ENCODE measurements around the gene SERPINB11.

SERPINB11 gene

GRCh38 chr18:63752636-63753035, 49.9 kb downstream of the SERPINB11 start:
- TF ChIP-seq ISL1 (CRISPR knock-in tag; IDR thresholded peaks at IDR 0.05) (no peak), CSDC2 (CRISPR knock-in tag; IDR thresholded peaks at IDR 0.05) (no peak), ZFP3 (CRISPR knock-in tag; IDR thresholded peaks at IDR 0.05) (no peak), ZFP30 (CRISPR knock-in tag; IDR thresholded peaks at IDR 0.05) (no peak), RARB (CRISPR knock-in tag; IDR thresholded peaks at IDR 0.05) (no peak), CREB5 (CRISPR knock-in tag; IDR thresholded peaks at IDR 0.05; ENCODE audit: low read depth) (no peak), TCF4 (CRISPR knock-in tag; IDR thresholded peaks at IDR 0.05; ENCODE audit: borderline replicate concordance) (no peak), OSR1 (CRISPR knock-in tag; IDR thresholded peaks at IDR 0.05) (no peak), TOX (CRISPR knock-in tag; IDR thresholded peaks at IDR 0.05; ENCODE audit: borderline replicate concordance) (no peak), ESRRG (CRISPR knock-in tag; IDR thresholded peaks at IDR 0.05) (no peak), ZNF8 (CRISPR knock-in tag; IDR thresholded peaks at IDR 0.05) (no peak), CSRNP3 (CRISPR knock-in tag; IDR thresholded peaks at IDR 0.05) (no peak), BACH2 (CRISPR knock-in tag; IDR thresholded peaks at IDR 0.05; ENCODE audit: borderline replicate concordance) (no peak), SNAI2 (CRISPR knock-in tag; IDR thresholded peaks at IDR 0.05) (no peak), GLIS3 (CRISPR knock-in tag; IDR thresholded peaks at IDR 0.05) (no peak), TSHZ2 (CRISPR knock-in tag; IDR thresholded peaks at IDR 0.05) (no peak), PPARA (CRISPR knock-in tag; IDR thresholded peaks at IDR 0.05; ENCODE audit: borderline replicate concordance) (no peak), ZNF565 (CRISPR knock-in tag; conservative IDR thresholded peaks at IDR 0.05; ENCODE audit: low read depth) (no peak), ARNTL (CRISPR knock-in tag; IDR thresholded peaks at IDR 0.05; ENCODE audit: borderline replicate concordance, low read depth) (no peak)
- no peak for ATAC-seq

- ATAC-seq, result no peak
Observed at GRCh38 chr18:63753676-63754075, 50.9 kb downstream of the SERPINB11 start.

More at GRCh38 chr18:63753676-63754075, 50.9 kb downstream of the SERPINB11 start:
- TF ChIP-seq CREB5 (CRISPR knock-in tag; IDR thresholded peaks at IDR 0.05; ENCODE audit: low read depth) (no peak), SNAI2 (CRISPR knock-in tag; IDR thresholded peaks at IDR 0.05) (no peak), ISL1 (CRISPR knock-in tag; IDR thresholded peaks at IDR 0.05) (no peak), ZC3H10 (CRISPR knock-in tag; IDR thresholded peaks at IDR 0.05) (no peak), ZNF8 (CRISPR knock-in tag; IDR thresholded peaks at IDR 0.05) (no peak), OSR1 (CRISPR knock-in tag; IDR thresholded peaks at IDR 0.05) (no peak), CSDC2 (CRISPR knock-in tag; IDR thresholded peaks at IDR 0.05) (no peak), CSRNP3 (CRISPR knock-in tag; IDR thresholded peaks at IDR 0.05) (no peak), ESRRG (CRISPR knock-in tag; IDR thresholded peaks at IDR 0.05) (no peak), TCF4 (CRISPR knock-in tag; IDR thresholded peaks at IDR 0.05; ENCODE audit: borderline replicate concordance) (no peak), BACH2 (CRISPR knock-in tag; IDR thresholded peaks at IDR 0.05; ENCODE audit: borderline replicate concordance) (no peak), GLIS3 (CRISPR knock-in tag; IDR thresholded peaks at IDR 0.05) (no peak), ZFP30 (CRISPR knock-in tag; IDR thresholded peaks at IDR 0.05) (no peak)

Measured in SK-N-SH treated with all-trans-retinoic acid at 6 μM for 48 hours (cell line).